HepG2 (cell line): ENCODE measurements around the gene MPLKIP. TPM values are rescaled to one million over a fixed set of nuclear protein-coding genes. Genes with fewer than 3 reads are reported as not detected.

Experiments
- AGO2 ChIP-seq: fragments of 200-400 bp; formaldehyde crosslinking; optimal IDR thresholded peaks from 2 replicates; pipeline ENCODE3; 2017; ENCODE audit warnings: mild to moderate bottlenecking, low read depth, low read length, moderate library complexity
- EEA1 ChIP-seq: sonication (generic); formaldehyde crosslinking; IDR thresholded peaks from 2 replicates; pipeline ENCODE4 v1.5.1; 2020; ENCODE audit warnings: mild to moderate bottlenecking, missing genetic modification reagents, borderline replicate concordance
- MTF1 ChIP-seq: sonication (generic); formaldehyde crosslinking; IDR thresholded peaks from 2 replicates; pipeline ENCODE4 v1.5.0; 2020; ENCODE audit warnings: missing genetic modification reagents
- MXI1 ChIP-seq: IDR thresholded peaks from 3 replicates; pipeline ENCODE4 v1.6.1; 2012; ENCODE audit warnings: low read depth, low read length, inconsistent platforms, borderline replicate concordance
- NFE2 ChIP-seq: sonication (generic); formaldehyde crosslinking; IDR thresholded peaks from 2 replicates; pipeline ENCODE4 v1.4.0; 2020; ENCODE audit warnings: missing genetic modification reagents
- NR2F6 ChIP-seq, 2 experiments: IDR thresholded peaks; 2 replicates each; pipeline ENCODE4 v1.6.1; 2016; ENCODE audit warnings: antibody characterized with exemption in 1 of 2, mild to moderate bottlenecking in 1 of 2
- RCOR2 ChIP-seq: IDR thresholded peaks from 2 replicates; pipeline ENCODE4 v1.6.1; 2016; ENCODE audit warnings: missing biosample characterization, missing genetic modification reagents
- STAG1 ChIP-seq: sonication (generic); formaldehyde crosslinking; IDR thresholded peaks from 2 replicates; pipeline ENCODE4 v1.4.0; 2020; ENCODE audit warnings: missing genetic modification reagents
- TCF7L2 ChIP-seq: IDR thresholded peaks from 2 replicates; pipeline ENCODE4 v1.6.1; 2011; ENCODE audit warnings: mild to moderate bottlenecking, low read depth, low read length, moderate library complexity
- THAP11 ChIP-seq: IDR thresholded peaks from 2 replicates; pipeline ENCODE4 v1.6.1; 2016; ENCODE audit warnings: missing biosample characterization, missing genetic modification reagents
- ZMYM2 ChIP-seq: sonication (generic); formaldehyde crosslinking; IDR thresholded peaks from 2 replicates; pipeline ENCODE4 v1.8.0; 2022; ENCODE audit warnings: mild to moderate bottlenecking, missing genetic modification reagents
- ZNF24 ChIP-seq: fragments of 450-650 bp; IDR thresholded peaks from 2 replicates; pipeline ENCODE4 v1.6.1; 2017; ENCODE audit warnings: antibody characterized with exemption, mild to moderate bottlenecking
- ZNF333 ChIP-seq: sonication (generic); formaldehyde crosslinking; IDR thresholded peaks from 2 replicates; pipeline ENCODE4 v1.4.0; 2020; ENCODE audit warnings: mild to moderate bottlenecking, missing genetic modification reagents, borderline replicate concordance
- ZNF563 ChIP-seq: sonication (generic); formaldehyde crosslinking; IDR thresholded peaks from 2 replicates; pipeline ENCODE4 v1.8.0; 2022; ENCODE audit warnings: mild to moderate bottlenecking, moderate library complexity, missing genetic modification reagents
- ZNF619 ChIP-seq: sonication (generic); formaldehyde crosslinking; IDR thresholded peaks from 2 replicates; pipeline ENCODE4 v1.4.0; 2020; ENCODE audit warnings: mild to moderate bottlenecking, missing genetic modification reagents
- ZNF709 ChIP-seq: sonication (generic); formaldehyde crosslinking; IDR thresholded peaks from 2 replicates; pipeline ENCODE4 v1.5.0; 2020; ENCODE audit warnings: mild to moderate bottlenecking, missing genetic modification reagents
- polyA plus RNA-seq, 8 experiments: library from polyadenylated mRNA; depleted of rRNA in 3 of 8; stranded (reverse) in 7 of 8; unstranded in 1 of 8; fragments of >200 nt; fragmentation: Illumina TruSeq in 4 of 8; extraction: Trizol in 4 of 8; gene quantifications; 2 replicates each; pipeline versions ENCODE4 v1.2.1 to v1.2.3, GENCODE V29; 2011 to 2016; ENCODE audit warnings: low read depth in 4 of 8, missing spikeins in 1 of 8, mixed read lengths in 1 of 8; ENCODE audit not compliant: insufficient read depth in 1 of 8
- total RNA-seq, 5 experiments: library from RNA; depleted of rRNA; stranded (reverse); fragments of >200 nt; fragmentation: Illumina TruSeq; extraction: Trizol; gene quantifications; 2 replicates each; pipeline ENCODE4 v1.2.3, GENCODE V29; 2016; ENCODE audit warnings: low read depth in 1 of 5
- TF ChIP-seq, protein P1 (sequence below): sonication (generic); formaldehyde crosslinking; IDR thresholded peaks from 2 replicates; pipeline ENCODE4 v1.9.0; 2021; ENCODE audit warnings: missing genetic modification reagents, borderline replicate concordance
- TF ChIP-seq, protein P2 (sequence below): sonication (generic); formaldehyde crosslinking; IDR thresholded peaks from 2 replicates; pipeline ENCODE4 v1.4.0; 2020; ENCODE audit warnings: missing genetic modification reagents
- TF ChIP-seq, protein P3 (sequence below): sonication (generic); formaldehyde crosslinking; IDR thresholded peaks from 2 replicates; pipeline ENCODE4 v1.8.1; 2023; ENCODE audit warnings: mild to moderate bottlenecking, moderate library complexity, missing genetic modification reagents
- TF ChIP-seq, protein P4 (sequence below): IDR thresholded peaks from 2 replicates; pipeline ENCODE4 v1.6.1; 2016; ENCODE audit warnings: missing compliant biosample characterization, missing genetic modification reagents, borderline replicate concordance

Gene MPLKIP
- total and polyA plus RNA-seq, 2 of the 13 experiments (the other 11 are each of a cell fraction or from before 2014, with no cell fraction given), result 40.1 to 45.7 TPM

DNA sequence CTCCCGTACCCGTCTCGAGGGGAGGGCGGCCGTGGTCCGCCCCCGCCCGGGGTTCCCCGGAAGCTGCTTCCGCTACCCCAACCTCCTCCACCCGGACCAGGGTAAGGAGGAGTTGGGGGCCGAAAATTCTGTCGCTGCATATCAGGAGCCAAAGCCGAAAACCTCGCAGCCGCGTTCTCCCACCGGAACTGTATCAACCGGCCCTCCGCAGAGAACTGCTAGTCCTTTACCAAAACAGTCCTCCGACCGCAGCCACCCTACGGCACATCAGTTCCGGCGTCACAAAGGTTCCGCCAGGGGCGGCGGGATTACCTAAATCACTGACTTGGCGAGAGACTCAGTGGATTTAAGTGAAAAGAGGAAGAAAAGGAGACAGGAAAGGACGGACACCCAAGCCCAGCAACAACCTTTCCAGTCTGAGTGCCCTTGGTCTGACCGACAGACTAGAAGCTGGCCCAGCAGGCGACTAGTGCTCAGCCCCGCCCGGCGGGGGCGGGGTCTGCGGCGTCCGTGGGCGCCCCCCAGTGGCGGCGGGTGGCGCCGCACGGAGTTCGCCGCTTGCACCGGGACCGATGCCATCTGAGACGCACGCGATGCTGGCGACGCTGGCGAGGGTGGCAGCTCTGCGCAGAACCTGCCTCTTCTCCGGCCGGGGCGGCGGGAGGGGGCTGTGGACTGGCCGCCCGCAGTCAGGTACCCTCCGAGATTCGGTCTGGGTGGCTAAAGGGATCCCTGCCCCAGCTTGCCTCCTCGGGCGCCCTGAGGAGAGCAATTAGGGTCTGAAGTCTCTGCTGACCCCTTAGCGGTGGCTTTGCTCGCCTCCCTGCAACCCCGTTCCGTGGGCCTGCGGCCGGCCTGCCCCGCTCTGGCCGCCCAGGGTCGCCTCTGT is at the start of gene MPLKIP, which contains the start of gene SUGCT (continued):
- TF ChIP-seq NR2F6 (IDR thresholded peaks at IDR 0.05) (no peak), NR2F6 (CRISPR knock-in tag; IDR thresholded peaks at IDR 0.05) (no peak), STAG1 (CRISPR knock-in tag) (peak; percentile 36), ZNF709 (CRISPR knock-in tag) (peak; percentile 34; the same call in 1 of the 2 replicates), THAP11 (CRISPR knock-in tag) (peak; percentile 92), ZNF333 (no peak; the same call in 1 of the 2 replicates), ZNF563 (CRISPR knock-in tag) (peak; percentile 95), TCF7L2 (no peak), ZNF24 (no peak), MTF1 (CRISPR knock-in tag) (no peak; the same call in 1 of the 2 replicates), MXI1 (no peak; the same call in 2 of the 3 replicates), ZMYM2 (CRISPR knock-in tag) (no peak), ZNF619 (CRISPR knock-in tag) (peak; percentile 35; the same call in 1 of the 2 replicates), NFE2 (0 out of 2 replicates have a peak, but pooled peaks have one; percentile 35), RCOR2 (CRISPR knock-in tag) (no peak), EEA1 (CRISPR knock-in tag) (peak; percentile 14; the same call in 1 of the 2 replicates), AGO2 (peak; percentile 18)
- TF ChIP-seq, protein P1, sequence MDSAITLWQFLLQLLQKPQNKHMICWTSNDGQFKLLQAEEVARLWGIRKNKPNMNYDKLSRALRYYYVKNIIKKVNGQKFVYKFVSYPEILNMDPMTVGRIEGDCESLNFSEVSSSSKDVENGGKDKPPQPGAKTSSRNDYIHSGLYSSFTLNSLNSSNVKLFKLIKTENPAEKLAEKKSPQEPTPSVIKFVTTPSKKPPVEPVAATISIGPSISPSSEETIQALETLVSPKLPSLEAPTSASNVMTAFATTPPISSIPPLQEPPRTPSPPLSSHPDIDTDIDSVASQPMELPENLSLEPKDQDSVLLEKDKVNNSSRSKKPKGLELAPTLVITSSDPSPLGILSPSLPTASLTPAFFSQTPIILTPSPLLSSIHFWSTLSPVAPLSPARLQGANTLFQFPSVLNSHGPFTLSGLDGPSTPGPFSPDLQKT, result no peak
- TF ChIP-seq, protein P2, sequence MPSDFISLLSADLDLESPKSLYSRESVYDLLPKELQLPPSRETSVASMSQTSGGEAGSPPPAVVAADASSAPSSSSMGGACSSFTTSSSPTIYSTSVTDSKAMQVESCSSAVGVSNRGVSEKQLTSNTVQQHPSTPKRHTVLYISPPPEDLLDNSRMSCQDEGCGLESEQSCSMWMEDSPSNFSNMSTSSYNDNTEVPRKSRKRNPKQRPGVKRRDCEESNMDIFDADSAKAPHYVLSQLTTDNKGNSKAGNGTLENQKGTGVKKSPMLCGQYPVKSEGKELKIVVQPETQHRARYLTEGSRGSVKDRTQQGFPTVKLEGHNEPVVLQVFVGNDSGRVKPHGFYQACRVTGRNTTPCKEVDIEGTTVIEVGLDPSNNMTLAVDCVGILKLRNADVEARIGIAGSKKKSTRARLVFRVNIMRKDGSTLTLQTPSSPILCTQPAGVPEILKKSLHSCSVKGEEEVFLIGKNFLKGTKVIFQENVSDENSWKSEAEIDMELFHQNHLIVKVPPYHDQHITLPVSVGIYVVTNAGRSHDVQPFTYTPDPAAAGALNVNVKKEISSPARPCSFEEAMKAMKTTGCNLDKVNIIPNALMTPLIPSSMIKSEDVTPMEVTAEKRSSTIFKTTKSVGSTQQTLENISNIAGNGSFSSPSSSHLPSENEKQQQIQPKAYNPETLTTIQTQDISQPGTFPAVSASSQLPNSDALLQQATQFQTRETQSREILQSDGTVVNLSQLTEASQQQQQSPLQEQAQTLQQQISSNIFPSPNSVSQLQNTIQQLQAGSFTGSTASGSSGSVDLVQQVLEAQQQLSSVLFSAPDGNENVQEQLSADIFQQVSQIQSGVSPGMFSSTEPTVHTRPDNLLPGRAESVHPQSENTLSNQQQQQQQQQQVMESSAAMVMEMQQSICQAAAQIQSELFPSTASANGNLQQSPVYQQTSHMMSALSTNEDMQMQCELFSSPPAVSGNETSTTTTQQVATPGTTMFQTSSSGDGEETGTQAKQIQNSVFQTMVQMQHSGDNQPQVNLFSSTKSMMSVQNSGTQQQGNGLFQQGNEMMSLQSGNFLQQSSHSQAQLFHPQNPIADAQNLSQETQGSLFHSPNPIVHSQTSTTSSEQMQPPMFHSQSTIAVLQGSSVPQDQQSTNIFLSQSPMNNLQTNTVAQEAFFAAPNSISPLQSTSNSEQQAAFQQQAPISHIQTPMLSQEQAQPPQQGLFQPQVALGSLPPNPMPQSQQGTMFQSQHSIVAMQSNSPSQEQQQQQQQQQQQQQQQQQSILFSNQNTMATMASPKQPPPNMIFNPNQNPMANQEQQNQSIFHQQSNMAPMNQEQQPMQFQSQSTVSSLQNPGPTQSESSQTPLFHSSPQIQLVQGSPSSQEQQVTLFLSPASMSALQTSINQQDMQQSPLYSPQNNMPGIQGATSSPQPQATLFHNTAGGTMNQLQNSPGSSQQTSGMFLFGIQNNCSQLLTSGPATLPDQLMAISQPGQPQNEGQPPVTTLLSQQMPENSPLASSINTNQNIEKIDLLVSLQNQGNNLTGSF (CRISPR knock-in tag), result 0 out of 2 replicates have a peak, but pooled peaks have one; percentile 27
- TF ChIP-seq, protein P3, sequence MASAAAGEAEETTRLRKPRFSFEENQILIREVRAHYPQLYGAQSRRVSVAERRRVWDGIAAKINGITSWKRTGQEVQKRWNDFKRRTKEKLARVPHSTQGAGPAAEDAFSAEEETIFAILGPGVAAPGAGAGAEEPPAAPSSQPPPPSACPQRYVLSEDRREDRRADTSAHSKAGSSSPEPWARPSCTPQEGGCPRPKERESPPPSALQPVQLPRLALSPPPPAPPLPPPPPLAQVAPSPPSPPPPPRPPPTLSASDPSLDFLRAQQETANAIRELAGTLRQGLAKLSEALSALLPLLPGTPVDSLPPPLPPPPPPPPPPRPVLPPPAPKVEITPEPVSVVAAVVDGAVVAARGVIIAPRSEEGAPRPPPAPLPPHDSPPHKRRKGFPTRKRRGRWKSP, result peak; percentile 86; the same call in 1 of the 2 replicates
- TF ChIP-seq, protein P4, sequence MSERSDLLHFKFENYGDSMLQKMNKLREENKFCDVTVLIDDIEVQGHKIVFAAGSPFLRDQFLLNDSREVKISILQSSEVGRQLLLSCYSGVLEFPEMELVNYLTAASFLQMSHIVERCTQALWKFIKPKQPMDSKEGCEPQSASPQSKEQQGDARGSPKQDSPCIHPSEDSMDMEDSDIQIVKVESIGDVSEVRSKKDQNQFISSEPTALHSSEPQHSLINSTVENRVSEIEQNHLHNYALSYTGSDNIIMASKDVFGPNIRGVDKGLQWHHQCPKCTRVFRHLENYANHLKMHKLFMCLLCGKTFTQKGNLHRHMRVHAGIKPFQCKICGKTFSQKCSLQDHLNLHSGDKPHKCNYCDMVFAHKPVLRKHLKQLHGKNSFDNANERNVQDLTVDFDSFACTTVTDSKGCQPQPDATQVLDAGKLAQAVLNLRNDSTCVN (CRISPR knock-in tag), result no peak
